WTC11 (cell line): Measurements from ENCODE around the gene COL13A1.

ENCODE experiments used
- ETV6 ChIP-seq: sonication (generic); formaldehyde crosslinking; IDR thresholded peaks from 2 replicates; pipeline ENCODE4 v1.8.1; 2022; ENCODE audit warnings: mild to moderate bottlenecking, missing genetic modification reagents
- HMGA2 ChIP-seq: fragments of 250-450 bp; sonication (Bioruptor Pico); IDR thresholded peaks from 2 replicates; pipeline ENCODE4 v1.4.0; 2021; ENCODE audit warnings: mild to moderate bottlenecking, moderate library complexity
- NR1H2 ChIP-seq: sonication (generic); formaldehyde crosslinking; IDR thresholded peaks from 2 replicates; pipeline ENCODE4 v1.9.0; 2021; ENCODE audit warnings: mild to moderate bottlenecking, moderate library complexity, missing genetic modification reagents
- SP1 ChIP-seq: sonication (generic); formaldehyde crosslinking; conservative IDR thresholded peaks from 2 replicates; pipeline ENCODE4 v1.8.1; 2022; ENCODE audit warnings: missing genetic modification reagents
- ZNF317 ChIP-seq: sonication (generic); formaldehyde crosslinking; IDR thresholded peaks from 2 replicates; pipeline ENCODE4 v1.8.1; 2023; ENCODE audit warnings: low read depth, mild to moderate bottlenecking, moderate library complexity, missing genetic modification reagents, borderline replicate concordance
- ZNF396 ChIP-seq: fragments of 250-450 bp; sonication (Bioruptor Pico); IDR thresholded peaks from 2 replicates; pipeline ENCODE4 v1.8.0; 2021; ENCODE audit warnings: mild to moderate bottlenecking, moderate library complexity, borderline replicate concordance
- TF ChIP-seq, protein P1 (sequence below): sonication (generic); formaldehyde crosslinking; IDR thresholded peaks from 2 replicates; pipeline ENCODE4 v1.8.1; 2023; ENCODE audit warnings: mild to moderate bottlenecking, missing genetic modification reagents, moderate library complexity
- TF ChIP-seq, protein P2 (sequence below): fragments of 200-600 bp; IDR thresholded peaks from 2 replicates; pipeline ENCODE4 v1.8.0; 2022; ENCODE audit warnings: antibody characterized with exemption
- TF ChIP-seq, protein P3 (sequence below): sonication (generic); formaldehyde crosslinking; IDR thresholded peaks from 2 replicates; pipeline ENCODE4 v1.8.1; 2022; ENCODE audit warnings: low read depth, missing genetic modification reagents, borderline replicate concordance
- TF ChIP-seq, protein P4 (sequence below): sonication (generic); formaldehyde crosslinking; IDR thresholded peaks from 2 replicates; pipeline ENCODE4 v1.8.0; 2022; ENCODE audit warnings: mild to moderate bottlenecking, missing genetic modification reagents

DNA sequence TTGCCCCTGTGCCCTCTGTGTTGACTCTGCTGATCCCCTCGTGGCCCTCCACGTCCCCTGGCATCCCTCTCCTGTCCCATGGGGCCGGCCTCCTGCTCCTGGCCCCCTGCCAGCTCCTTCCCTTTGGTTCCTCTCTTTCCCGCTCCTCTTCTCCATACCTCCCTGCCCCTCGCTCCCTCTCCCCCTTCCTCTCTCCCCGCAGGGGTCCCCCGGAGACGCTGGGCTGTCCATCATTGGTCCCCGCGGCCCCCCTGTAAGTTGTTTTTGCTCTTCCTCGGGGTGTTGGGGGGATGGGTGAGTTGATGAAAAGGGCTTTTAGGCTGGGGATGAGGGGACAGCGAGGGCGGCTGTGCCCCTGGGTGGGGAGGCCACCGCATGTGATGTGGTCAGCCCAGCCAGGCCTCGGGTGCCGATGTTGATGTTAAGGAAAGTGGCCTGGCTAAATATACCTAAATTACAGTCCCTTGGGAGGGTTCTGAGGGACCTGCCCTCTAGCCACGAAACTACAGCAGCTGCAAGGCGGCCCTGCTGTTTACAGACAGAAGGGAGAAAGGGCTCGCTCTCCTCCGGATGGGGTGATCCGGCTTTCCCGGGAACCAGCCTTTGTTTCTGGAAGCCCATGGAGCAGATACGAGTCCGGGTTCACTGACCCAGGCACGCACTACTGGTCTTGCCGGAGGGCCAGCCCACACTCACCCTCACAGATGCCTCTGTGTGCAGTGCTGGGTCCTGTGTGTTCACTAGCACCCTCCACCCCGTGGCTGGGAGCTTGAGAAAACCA, 78.8 kb downstream of the COL13A1 start:
- TF ChIP-seq, protein P1, sequence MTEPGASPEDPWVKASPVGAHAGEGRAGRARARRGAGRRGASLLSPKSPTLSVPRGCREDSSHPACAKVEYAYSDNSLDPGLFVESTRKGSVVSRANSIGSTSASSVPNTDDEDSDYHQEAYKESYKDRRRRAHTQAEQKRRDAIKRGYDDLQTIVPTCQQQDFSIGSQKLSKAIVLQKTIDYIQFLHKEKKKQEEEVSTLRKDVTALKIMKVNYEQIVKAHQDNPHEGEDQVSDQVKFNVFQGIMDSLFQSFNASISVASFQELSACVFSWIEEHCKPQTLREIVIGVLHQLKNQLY (CRISPR knock-in tag) = no peak
- TF ChIP-seq, protein P2, sequence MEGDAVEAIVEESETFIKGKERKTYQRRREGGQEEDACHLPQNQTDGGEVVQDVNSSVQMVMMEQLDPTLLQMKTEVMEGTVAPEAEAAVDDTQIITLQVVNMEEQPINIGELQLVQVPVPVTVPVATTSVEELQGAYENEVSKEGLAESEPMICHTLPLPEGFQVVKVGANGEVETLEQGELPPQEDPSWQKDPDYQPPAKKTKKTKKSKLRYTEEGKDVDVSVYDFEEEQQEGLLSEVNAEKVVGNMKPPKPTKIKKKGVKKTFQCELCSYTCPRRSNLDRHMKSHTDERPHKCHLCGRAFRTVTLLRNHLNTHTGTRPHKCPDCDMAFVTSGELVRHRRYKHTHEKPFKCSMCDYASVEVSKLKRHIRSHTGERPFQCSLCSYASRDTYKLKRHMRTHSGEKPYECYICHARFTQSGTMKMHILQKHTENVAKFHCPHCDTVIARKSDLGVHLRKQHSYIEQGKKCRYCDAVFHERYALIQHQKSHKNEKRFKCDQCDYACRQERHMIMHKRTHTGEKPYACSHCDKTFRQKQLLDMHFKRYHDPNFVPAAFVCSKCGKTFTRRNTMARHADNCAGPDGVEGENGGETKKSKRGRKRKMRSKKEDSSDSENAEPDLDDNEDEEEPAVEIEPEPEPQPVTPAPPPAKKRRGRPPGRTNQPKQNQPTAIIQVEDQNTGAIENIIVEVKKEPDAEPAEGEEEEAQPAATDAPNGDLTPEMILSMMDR = no peak
- TF ChIP-seq, protein P3, sequence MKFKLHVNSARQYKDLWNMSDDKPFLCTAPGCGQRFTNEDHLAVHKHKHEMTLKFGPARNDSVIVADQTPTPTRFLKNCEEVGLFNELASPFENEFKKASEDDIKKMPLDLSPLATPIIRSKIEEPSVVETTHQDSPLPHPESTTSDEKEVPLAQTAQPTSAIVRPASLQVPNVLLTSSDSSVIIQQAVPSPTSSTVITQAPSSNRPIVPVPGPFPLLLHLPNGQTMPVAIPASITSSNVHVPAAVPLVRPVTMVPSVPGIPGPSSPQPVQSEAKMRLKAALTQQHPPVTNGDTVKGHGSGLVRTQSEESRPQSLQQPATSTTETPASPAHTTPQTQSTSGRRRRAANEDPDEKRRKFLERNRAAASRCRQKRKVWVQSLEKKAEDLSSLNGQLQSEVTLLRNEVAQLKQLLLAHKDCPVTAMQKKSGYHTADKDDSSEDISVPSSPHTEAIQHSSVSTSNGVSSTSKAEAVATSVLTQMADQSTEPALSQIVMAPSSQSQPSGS (CRISPR knock-in tag) = no peak
- TF ChIP-seq NR1H2 (no peak), ETV6 (CRISPR knock-in tag) (no peak), SP1 (CRISPR knock-in tag) (no peak), HMGA2 (CRISPR knock-in tag) (no peak), ZNF396 (CRISPR knock-in tag) (no peak), ZNF317 (CRISPR knock-in tag) (no peak)
- TF ChIP-seq, protein P4, sequence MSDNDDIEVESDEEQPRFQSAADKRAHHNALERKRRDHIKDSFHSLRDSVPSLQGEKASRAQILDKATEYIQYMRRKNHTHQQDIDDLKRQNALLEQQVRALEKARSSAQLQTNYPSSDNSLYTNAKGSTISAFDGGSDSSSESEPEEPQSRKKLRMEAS (CRISPR knock-in tag) = no peak
